Measurements from ENCODE around the gene FCGR3A.

FCGR3A gene

GRCh38 chr1:161494091-161494735 lies 55.4 kb downstream of the FCGR3A start:
- no peak for TF ChIP-seq ZNF274 (IDR thresholded peaks at IDR 0.05; ENCODE audit: low read depth, low read length)
- no peak overlapping the region for H3K4me3 ChIP-seq (ENCODE audit: low read length)

- TF ChIP-seq ZNF274 (IDR thresholded peaks at IDR 0.05; ENCODE audit: low read depth, low read length): no peak
- H3K4me3 ChIP-seq (ENCODE audit: low read length): no peak overlapping the region
Measured at GRCh38 chr1:161492827-161493226, 56.8 kb downstream of the FCGR3A start.
